Ectodermal cell (in vitro differentiated cells): ENCODE results near the gene PRR33.

Experiments
- H3K27ac ChIP-seq: 2 replicates; pipeline ENCODE4 v1.7.0; 2013; ENCODE audit warnings: mild to moderate bottlenecking, low read depth, low read length; ENCODE audit not compliant: insufficient read depth, poor library complexity, severe bottlenecking
- H3K27me3 ChIP-seq: 2 replicates; pipeline ENCODE4 v1.7.0; 2013; ENCODE audit warnings: mild to moderate bottlenecking, low read length; ENCODE audit not compliant: insufficient read depth, control insufficient read depth, poor library complexity, severe bottlenecking
- H3K36me3 ChIP-seq: one replicate; pipeline ENCODE4 v1.7.0; 2013; ENCODE audit warnings: low read length; ENCODE audit not compliant: control insufficient read depth, insufficient read depth
- H3K4me1 ChIP-seq: one replicate; pipeline ENCODE4 v1.7.0; 2013; ENCODE audit warnings: low read length; ENCODE audit not compliant: control insufficient read depth, insufficient read depth
- H3K4me3 ChIP-seq: 2 replicates; pipeline ENCODE4 v1.7.0; 2013; ENCODE audit warnings: low read depth, low read length, control low read depth; ENCODE audit not compliant: insufficient read depth
- H3K9me3 ChIP-seq: 2 replicates; pipeline ENCODE4 v1.7.0; 2013; ENCODE audit warnings: mild to moderate bottlenecking, low read length, moderate library complexity; ENCODE audit not compliant: control insufficient read depth
- WGBS, 2 experiments: methylation state at CpG; one replicate each; pipeline ENCODE4 v1.1.7; 2013; ENCODE audit warnings: missing lambda C conversion rate in 2 of 2; 5-methylcytosine and 5-hydroxymethylcytosine counted together

The PRR33 gene

DNA sequence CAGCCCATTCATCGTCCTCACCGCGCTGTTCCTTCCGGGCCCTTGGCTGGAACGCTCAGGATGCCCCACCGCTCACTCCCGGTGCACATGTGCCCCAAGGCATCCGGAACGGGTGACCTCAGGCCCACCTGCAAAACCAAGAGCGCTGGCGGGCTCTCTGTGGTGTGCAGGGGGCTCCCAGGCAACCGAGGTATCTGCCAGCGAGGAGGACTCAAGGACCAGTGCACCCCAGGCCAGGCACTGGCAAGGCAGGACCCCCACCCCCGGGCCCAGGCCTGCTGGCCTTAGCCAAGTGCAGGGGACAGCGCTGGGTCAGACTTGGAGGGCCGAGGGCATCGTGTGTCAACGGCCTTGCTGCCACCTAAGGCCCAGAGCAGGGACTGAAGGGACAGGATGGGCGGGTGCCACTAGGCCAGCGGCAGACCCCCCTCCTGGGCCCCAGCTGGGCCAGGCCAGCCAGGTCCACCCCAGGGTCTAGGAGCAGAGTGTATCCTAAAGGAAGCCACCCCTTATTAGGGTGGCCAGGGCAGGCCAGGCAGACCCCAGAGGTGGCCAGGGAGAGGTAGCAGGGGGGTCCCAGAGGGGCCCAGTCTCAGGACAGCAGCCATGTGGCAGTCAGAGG is 36.3 kb upstream of the PRR33 start:
- 92% methylated on average over 20 of the region's 20 CpGs for WGBS, 2 experiments
- H3K4me3 ChIP-seq = no peak overlapping the region
- H3K27me3 ChIP-seq = no peaks in the 10 kb centered on the region
- H3K27ac ChIP-seq = no peak overlapping the region
- H3K4me1 ChIP-seq = peaks cover 11% of the 10 kb centered on the region
- no peaks in the 10 kb centered on the region for H3K9me3 ChIP-seq
- no peaks in the 10 kb centered on the region for H3K36me3 ChIP-seq

DNA sequence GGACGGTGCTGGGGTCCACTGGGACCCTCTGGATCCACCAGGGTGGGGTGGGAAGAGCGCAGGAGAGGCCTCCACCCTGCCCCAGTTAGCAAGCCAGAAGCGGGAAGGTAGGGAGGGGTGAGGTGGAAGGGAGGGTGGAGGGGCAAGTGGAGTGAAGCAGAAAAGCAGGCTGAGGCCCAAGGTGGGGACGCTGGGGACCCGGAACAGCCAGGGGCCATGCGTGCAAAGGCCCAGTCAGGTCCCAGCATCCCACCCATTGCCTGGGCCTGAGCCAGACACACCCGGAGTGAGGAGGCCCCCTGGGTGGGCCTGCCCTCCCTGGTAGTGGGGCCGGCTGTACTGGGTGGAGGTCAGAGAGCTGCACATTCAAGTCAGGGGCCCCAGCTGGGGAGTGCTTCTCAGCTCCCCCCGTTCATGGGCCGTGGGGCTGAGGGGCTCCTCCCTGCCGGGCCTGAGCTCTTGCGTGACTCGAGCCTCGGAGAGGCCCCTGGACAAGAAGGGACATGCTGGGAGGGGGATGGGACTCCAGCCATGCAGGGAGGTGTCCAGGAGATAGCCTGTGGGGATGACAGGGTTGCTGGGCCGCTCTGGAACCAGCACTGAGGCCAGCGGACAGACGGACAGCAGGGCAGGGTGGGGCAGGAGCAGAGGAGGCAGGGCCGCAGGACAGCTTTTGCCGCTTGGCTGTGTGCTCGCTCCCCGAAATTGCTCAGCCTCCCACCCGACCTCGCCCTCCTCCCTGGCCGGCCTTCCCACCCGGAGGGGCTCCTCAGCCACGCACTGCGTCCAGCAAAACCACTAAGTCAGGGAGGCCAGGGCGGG is 35.5 kb upstream of the PRR33 start:
- 87 to 88% methylated on average over 28 of the region's 28 CpGs for WGBS, 2 experiments
- Histone ChIP-seq H3K27ac (no peak overlapping the region), H3K27me3 (no peaks in the 10 kb centered on the region), H3K4me3 (no peak overlapping the region), H3K36me3 (no peaks in the 10 kb centered on the region), H3K4me1 (peaks cover 11% of the 10 kb centered on the region), H3K9me3 (no peaks in the 10 kb centered on the region)

DNA sequence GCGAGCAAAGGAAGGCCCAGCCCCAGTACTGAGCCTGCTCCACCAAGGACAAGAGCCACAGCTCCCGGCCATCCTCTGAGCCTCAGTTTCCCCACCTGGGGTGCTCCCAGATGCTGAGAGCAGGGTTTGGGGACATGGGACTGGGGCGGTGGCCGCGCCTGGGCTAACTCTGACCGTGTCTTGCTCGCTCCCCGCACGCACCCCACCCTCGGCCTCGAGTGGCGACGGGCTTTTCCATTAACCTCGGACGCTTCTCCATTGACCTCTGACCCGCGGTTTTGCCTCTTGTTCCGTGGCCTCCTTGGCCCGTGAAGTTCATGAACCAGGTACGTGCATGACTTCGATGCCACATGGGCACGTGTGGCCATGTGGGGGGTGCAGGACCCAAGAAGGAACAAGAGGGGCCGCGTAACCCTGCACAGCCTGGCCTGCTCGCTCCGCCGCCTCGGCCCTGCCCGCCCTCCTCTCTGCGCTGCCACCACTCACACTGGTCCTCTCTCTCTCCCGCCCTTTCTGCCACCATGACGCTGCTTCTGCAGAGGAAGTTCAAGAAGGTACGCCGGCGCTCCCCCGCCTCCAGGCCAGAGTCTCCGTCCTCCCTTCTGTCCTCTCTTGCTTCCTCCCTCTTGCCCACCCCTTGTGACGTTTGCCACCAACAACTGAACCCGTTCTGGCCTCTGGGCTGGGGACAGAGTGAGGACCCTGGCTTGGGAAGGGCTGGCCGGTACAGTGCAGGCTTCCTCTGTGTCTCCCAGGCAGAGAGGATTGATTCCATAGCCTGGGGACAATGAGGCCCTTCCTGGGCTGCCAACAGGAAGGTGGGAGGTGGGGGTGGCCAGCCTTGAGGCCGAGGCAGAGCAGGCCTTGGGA is 34.7 kb upstream of the PRR33 start:
- no peak overlapping the region for H3K27ac ChIP-seq
- H3K36me3 ChIP-seq = no peaks in the 10 kb centered on the region
- peaks cover 14% of the 10 kb centered on the region for H3K4me1 ChIP-seq
- H3K27me3 ChIP-seq = no peaks in the 10 kb centered on the region
- no peak overlapping the region for H3K4me3 ChIP-seq
- WGBS, 2 experiments = 94% methylated on average over 41 of the region's 41 CpGs
- no peaks in the 10 kb centered on the region for H3K9me3 ChIP-seq

DNA sequence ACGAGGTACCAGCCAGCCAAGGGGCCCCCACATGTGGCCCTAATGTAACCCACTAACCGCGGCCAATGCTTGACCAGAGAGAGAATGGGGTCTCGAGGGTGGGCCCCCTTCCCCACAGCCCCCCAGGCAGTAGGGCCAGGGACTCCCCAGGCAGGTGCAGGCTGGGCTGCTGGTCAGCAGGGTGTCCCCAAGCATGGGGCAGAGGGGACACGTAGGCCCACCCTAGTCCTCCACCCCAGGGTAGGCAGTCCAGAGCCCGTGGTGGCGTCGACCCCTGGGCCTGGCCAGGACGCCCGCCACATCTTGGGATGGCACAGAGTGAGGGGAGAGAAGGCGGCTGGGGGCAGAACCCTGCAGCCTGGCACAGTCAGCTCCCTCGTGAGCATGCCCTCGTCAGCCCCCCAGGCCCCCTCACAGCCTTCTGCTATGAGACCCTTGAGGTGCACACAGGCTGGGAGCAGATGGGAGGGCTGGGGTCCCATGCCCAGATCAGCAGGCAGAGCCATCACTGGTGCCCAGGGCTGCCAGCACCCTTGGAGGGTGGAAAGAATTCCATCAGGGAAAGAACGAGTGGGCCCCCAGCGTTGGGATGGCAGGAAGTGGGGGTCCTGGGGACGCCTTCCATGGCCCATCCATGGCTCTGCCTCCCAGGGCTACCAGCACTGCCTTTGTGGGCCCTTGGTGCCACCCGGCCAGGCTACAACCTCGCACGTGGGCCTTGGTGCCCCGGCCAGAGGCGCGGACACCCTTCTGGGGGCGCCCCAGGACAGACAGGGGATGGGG is 33.9 kb upstream of the PRR33 start:
- Histone ChIP-seq H3K27me3 (no peaks in the 10 kb centered on the region), H3K9me3 (no peaks in the 10 kb centered on the region), H3K4me1 (peaks cover 20% of the 10 kb centered on the region), H3K4me3 (no peak overlapping the region), H3K36me3 (no peaks in the 10 kb centered on the region), H3K27ac (no peak overlapping the region)
- 94% methylated on average over 23 of the region's 23 CpGs for WGBS, 2 experiments

GRCh38 chr11:1924646-1925372 is 33.1 kb upstream of the PRR33 start:
- no peaks in the 10 kb centered on the region for H3K36me3 ChIP-seq
- WGBS, 2 experiments = 83% methylated on average over 20 to 21 of the region's 21 CpGs

GRCh38 chr11:1924181-1924580 is 32.5 kb upstream of the PRR33 start:
- no peak overlapping the region for H3K4me3 ChIP-seq
- peaks cover 20% of the 10 kb centered on the region for H3K4me1 ChIP-seq
- 93 to 96% methylated on average over 17 of the region's 17 CpGs for WGBS, 2 experiments
- no peaks in the 10 kb centered on the region for H3K9me3 ChIP-seq
- no peak overlapping the region for H3K27ac ChIP-seq
- no peaks in the 10 kb centered on the region for H3K27me3 ChIP-seq
- H3K36me3 ChIP-seq = no peaks in the 10 kb centered on the region

More at GRCh38 chr11:1924646-1925372, 33.1 kb upstream of the PRR33 start:
- Histone ChIP-seq H3K27ac (no peak overlapping the region), H3K27me3 (no peaks in the 10 kb centered on the region), H3K9me3 (no peaks in the 10 kb centered on the region), H3K4me1 (peaks cover 20% of the 10 kb centered on the region), H3K4me3 (no peak overlapping the region)

GRCh38 chr11:1923201-1923956 is 31.7 kb upstream of the PRR33 start:
- Histone ChIP-seq H3K4me1 (peaks cover 20% of the 10 kb centered on the region), H3K4me3 (no peak overlapping the region), H3K27ac (no peak overlapping the region), H3K27me3 (no peaks in the 10 kb centered on the region), H3K36me3 (no peaks in the 10 kb centered on the region), H3K9me3 (no peaks in the 10 kb centered on the region)
- WGBS, 2 experiments = 91 to 92% methylated on average over 22 of the region's 22 CpGs

- no peak overlapping the region for H3K27ac ChIP-seq
- no peaks in the 10 kb centered on the region for H3K36me3 ChIP-seq
- H3K4me1 ChIP-seq = peaks cover 16% of the 10 kb centered on the region
- no peaks in the 10 kb centered on the region for H3K9me3 ChIP-seq
- no peak overlapping the region for H3K4me3 ChIP-seq
- H3K27me3 ChIP-seq = no peaks in the 10 kb centered on the region
- 89 to 90% methylated on average over 14 of the region's 14 CpGs for WGBS, 2 experiments
Observed at GRCh38 chr11:1922481-1923081, 30.9 kb upstream of the PRR33 start.
